GM19452 (cell line): ENCODE measurements around the gene PDZD8.
A peak's percentile ranks its signal among the peaks of the same experiment; 100 is the strongest.

Experiments
- ATAC-seq: cut with Tn5 transposase; IDR thresholded peaks from one replicate; pipeline ENCODE4 v1.9.1; 2021; ENCODE audit not compliant: unreplicated experiment

Gene PDZD8

GRCh38 chr10:117375360-117376178 is at the start of gene PDZD8:
Gene PDZD8 (minus strand): TSS chr10:117375440. CDS start chr10:117375227, 213 bp downstream.
- ATAC-seq: peak; percentile 82

GRCh38 chr10:117424171-117424570 is 48.9 kb upstream of the PDZD8 start:
- no peak for ATAC-seq

- no peak for ATAC-seq
These were observed 46.7 kb upstream of the PDZD8 start for GRCh38 chr10:117421985-117422384.

DNA sequence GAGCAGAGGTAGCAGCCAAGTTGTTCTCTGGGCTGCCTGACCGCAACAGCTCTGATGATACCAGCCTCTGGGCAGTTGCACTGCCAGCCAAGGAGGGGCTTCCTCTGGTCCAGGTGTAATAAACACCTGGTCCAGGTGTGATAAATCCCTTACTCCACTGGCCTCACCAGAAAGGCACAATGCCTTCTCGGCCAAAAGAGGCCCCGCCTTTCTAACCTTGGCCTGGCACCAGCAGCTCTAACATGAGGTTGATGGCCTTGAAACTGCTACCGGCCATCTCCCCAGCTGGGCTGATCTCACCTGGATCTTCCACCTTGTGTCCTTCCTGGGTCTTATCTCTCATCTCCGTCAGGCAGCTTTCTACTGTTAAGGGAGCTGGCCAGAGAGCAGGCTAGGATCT is 45.5 kb upstream of the PDZD8 start:
- no peak for ATAC-seq

DNA sequence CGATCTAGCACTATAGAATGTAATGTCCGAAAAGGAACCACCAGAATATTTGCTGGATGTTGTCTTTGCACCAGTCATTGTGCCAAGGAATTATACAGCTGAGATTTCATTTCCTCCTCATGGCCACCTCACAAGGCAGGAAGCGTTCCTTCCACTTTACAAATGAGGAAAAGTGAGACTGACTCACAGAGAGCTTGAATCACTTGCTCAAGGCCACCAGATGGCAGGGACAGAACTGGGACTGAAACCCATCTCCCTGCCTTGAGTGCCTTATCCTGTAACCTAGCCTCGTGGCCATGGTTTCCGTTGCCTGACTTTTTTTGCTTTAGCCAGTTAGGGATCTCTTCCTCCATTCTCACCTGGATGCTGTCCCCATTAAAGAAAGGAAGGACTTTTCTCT is 44.7 kb upstream of the PDZD8 start:
- ATAC-seq: no peak

DNA sequence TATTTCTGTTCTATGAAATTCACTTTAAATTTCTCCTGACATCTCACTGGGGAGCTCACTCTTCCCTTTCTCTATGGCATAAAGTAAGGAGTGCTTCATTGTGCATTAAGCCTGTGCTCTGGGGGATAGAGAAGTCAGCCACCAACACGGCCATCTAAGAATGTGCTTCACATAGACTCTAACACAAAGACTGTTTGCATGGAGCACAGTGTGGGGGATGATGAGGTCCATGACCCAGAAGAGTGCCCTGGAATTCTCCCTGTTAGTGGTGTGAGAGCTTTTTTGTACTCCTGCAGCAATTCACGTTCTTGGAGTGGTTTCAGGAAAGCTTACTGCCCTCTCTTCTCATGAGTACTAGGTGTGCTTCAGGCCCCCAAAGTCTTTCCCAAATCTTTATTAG is 43.9 kb upstream of the PDZD8 start:
- no peak for ATAC-seq

- no peak for ATAC-seq
These were observed 42.9 kb upstream of the PDZD8 start for GRCh38 chr10:117418121-117418520.

DNA sequence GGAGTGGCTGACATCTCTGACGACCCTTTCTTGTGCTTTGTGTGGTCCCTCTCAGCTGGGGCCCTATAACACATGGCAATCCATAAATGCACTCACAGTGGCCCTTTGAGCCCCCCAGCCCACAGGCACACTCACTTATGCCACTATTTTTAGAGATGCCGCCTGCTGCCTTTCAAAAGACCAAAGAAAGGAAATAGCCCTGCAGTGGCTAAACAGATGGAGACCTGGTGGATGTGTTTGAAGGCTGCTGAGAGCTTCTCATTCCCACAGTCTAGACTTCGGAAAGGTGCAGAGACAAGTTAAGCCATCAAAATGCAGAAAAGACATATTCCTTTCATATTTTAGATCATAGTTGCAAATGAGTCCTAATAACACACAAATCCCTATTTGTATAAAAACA is 42.0 kb upstream of the PDZD8 start:
- ATAC-seq: no peak

DNA sequence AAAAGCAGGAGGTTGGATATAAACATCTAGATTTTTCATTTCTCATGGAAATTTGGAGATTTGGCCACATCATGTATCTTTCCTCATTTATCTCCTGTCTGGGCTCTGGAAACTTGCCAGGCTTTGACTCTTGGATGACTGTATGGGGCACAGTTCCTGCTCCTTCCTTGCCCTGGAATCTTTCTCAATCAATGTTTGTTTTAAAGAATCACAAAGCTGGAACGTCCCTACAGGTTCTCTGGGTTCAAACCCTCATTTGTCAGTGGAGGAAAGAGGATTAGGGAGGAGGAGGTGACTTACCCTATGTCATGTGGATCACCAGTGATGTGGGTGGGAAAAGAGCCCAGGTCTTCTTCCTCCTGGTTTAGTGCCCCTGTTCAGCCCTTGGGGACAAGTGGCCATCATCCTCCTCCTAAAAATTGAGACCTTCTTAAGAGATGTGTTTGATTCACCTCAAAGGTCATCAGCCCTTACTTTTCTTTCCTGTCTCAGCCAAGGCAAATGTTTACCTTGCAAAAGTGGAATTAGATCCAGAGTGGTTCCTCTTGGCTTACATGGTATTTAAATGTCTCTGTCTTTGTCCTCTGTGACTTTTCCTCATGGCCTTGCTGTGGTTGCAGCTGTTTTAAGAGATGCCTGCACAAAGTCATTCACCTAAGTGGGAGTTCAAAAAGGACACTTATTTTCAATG is 38.8 kb upstream of the PDZD8 start:
- no peak for ATAC-seq

- ATAC-seq: no peak
These were observed 37.3 kb upstream of the PDZD8 start for GRCh38 chr10:117412469-117413010.

DNA sequence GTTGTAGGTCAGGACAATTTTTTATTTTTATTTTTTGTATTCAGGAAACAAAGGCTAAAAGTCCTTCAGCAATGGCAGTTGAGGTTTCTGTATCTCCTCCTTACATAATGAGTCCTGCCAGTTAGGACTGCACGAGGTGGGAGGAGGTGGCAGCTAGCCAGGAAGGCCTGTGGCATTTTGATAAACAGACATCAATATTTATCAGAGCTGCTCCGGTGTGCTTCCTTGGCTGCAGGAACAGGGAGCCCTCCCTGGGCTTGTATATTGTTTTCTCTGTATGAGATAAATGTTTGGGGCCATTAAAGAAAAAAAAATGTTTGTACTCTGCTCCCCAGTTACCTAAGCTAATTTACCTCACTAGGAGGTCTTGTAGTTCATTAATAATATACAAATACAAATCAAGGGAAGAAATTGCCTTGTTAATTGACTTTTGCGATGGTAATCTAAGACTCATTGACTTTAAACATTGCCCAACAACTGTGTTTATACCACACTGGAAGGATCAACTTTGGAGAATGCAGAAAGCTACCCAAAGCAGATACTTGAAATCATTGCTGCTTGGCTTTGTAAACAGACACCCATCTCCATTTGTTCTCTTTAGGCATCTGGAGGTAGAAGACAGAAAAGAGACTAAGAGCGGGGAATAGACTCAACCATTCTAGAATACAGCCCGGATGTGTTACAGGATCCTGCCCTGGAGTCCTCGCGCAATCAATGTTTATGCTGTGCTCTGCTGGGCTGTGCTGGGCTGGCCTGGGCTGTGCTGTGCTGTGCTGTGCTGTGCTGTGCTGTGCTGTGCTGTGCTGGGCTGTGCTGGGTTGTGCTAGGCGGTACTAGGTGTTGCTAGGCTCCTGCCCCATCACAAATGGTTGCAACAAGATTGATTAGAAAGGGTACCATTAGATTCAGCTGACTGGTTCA is 36.5 kb upstream of the PDZD8 start:
- ATAC-seq: no peak

GRCh38 chr10:117410557-117410956 is 35.3 kb upstream of the PDZD8 start:
- ATAC-seq: no peak

GRCh38 chr10:117409549-117410305 is 34.5 kb upstream of the PDZD8 start:
- no peak for ATAC-seq

DNA sequence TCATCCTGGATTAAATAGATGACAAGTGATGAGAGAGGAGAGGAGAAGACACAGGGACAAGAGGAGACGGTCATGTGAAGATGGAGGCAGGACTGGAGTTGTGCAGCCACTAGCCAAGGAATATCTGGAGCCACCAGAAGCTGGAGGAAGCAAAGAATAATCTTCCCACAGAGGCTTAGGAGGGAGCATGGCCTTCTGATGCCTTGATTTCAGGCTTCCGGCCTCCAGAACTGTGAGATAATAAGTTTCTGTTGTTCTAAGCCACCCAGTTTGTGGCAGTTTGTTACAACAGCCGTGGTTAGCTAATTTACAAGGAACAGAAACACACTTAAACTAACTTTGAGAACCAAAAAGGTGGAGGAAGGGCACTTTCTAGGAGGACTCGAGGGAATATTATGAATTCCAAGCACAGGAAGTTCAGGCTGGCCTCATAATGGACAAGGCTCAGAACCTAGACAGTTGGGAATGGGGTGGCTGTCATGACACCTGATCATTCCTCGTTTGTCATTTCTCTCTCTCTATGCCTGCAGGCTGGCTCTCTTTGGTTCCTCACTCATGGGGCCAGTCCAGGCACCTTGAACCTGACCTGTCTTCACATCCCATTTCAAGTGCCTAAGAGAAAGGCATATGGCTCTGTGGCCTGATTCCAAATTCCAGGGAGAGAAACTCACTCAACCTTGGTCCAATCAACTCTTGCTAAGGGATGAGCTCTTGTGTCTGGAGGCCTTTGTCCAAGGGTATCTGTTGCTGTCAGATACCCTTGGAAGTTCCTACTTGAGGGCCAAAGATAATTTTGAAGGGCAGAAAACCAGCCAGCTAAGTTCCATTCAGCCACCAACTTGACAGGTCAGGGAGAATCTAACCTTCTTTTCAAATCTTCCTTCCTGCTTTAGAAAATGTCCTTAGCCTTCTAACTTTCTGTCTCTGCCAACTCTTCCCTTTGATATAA is 33.5 kb upstream of the PDZD8 start:
- no peak for ATAC-seq

DNA sequence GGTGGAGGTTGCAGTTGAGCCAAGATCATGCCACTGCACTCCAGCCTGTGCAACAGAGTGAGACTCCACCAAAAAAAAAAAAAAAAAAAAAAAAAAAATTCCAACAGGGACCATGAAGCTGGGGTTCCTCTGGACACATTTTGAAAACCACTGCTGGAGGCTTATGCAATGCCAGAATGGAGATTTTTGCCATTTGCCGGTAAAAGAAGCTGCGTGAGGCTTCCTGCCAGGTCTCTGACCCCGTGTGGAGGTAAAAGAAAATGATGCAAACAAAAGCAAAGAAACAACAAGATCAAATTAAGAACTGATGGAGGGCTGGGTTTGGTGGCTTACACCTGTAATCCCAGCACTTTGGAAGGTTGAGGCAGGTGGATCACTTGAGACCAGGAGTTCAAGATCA is 30.5 kb upstream of the PDZD8 start:
- no peak for ATAC-seq

DNA sequence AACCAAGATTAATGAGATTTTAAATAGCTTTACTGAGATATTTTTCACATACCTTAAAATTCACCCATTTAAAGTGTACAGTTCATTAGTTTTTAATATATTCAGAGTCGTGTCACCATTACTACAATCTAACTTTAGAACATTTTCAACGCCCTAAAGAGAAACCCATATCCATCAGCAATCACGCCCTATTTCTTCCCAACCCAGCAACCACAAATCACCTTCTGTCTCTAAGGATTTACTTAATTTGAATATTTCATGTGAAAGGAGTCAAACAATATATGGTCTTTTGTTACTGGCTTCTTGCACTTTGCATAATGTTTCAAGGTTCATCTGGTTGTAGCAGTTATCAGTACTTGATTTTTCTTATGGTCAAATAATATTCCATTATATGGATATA is 25.1 kb upstream of the PDZD8 start:
- ATAC-seq: no peak

DNA sequence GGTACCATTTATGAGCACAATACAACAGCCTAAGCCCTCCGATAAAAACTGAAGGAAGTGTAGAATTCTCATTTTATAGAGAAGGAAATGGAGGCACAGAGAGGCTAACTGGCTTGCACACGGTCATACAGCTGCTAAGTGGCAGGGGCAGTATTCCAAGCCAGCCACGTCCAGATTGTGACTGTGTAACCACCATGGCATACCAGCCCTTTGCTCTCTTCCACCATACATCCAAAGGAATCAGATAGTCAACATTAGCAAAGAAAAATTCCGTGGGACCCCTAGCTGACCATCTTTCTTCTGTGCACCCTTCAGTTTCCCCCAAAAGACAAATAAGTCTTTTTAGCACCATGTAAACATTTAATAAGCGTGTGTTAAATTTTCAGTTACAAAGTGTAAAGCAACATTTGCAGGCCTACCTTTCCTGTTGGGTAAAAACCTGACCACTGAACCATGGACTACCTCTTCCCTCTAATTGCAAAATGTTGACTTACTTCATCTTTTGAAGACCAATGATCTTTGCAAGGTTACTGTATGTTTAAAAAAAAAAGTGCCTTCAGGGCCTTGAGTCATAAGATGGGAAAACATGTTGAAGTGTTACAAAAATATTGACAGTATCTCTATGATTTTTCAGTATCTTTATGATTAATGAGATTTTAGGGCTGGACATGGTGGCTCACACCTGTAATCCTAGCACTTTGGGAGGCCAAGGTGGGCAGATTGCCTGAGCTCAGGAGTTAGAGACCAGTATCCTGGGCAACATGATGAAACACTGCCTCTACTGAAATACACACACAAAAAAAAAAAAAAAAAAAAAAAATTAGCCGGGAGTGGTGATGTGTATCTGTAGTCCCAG is 24.3 kb upstream of the PDZD8 start:
- ATAC-seq: no peak

DNA sequence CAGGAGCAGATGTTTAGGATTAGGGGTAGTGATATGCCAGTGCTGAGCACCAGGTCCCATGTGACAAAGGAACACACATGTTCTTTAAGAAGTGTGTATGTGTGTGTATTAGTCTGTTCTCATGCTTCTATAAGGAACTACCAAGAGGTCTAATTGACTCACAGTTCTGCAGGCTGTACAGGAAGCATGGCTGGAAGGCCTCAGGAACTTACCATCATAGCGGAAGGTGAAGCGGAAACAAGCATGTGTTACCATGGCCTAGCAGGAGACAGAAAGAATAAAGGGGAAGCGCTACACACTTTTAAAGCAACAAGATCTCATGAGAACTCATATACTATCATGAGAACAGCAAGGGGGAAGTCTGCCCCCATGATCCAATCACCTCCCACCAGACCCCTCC is 22.8 kb upstream of the PDZD8 start:
- ATAC-seq: no peak
